ENCODE measurements around the gene VMP1.
"Not testable (repeated sequence)": the region's sequence is repeated elsewhere in the genome, so short reads cannot be mapped to it uniquely, and the experiment has no call there.

The VMP1 gene

DNA sequence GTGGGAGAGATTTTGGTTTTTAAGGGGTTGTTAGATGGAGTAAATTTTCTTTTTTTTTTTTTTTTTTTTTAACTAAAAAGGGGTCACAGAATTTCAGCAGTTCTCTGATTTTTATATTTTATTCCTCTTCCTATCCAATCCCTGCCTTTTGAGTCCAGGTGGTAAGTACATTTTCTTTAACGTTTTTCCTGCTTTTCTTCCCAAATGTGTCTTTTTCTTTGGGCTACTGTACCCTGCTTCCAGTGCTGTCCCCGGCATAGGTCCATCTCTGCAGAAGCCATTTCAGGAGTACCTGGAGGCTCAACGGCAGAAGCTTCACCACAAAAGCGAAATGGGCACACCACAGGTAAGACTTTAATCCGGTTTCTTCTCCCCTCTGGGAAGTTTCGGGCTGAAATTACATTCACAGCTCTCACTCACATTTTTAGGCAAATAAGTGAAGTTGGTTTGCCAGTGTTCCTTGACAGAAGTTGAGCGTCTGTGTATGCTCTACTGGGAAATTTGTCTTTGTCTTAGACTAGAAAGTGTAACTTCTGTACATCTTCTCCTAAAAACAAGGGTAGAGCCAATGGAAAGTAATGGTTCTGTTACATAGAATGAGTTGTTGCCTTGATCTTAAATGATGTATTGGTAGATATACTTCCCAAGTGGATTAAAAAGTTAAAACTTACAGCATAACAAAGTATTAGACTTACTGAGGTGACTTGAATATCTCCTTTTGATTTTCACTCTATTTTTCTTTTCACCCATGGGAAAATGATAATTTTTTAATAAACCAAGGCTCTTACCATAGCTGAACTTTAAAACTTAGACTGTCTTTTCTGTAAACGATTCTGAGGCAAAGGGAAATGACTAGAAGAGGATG is 130.8 kb downstream of the VMP1 start:
- DNase-seq (ENCODE audit: low read depth in 4 of 4, low spot score in 1 of 4): no peak

- no peak for DNase-seq (ENCODE audit: low read depth in 4 of 4, low spot score in 1 of 4)
Observed at GRCh38 chr17:59839651-59840328, 132.3 kb downstream of the VMP1 start.

- no peak for DNase-seq (ENCODE audit: low read depth in 4 of 4, low spot score in 1 of 4)
Observed at GRCh38 chr17:59840329-59841090, 133.1 kb downstream of the VMP1 start.

GRCh38 chr17:59841091-59841881 is 133.8 kb downstream of the VMP1 start:
- not testable (repeated sequence) for DNase-seq (ENCODE audit: low read depth in 4 of 4, low spot score in 1 of 4)

- not testable (repeated sequence) for DNase-seq (ENCODE audit: low read depth in 4 of 4, low spot score in 1 of 4)
Observed at GRCh38 chr17:59841882-59842263, 134.4 kb downstream of the VMP1 start.

DNA sequence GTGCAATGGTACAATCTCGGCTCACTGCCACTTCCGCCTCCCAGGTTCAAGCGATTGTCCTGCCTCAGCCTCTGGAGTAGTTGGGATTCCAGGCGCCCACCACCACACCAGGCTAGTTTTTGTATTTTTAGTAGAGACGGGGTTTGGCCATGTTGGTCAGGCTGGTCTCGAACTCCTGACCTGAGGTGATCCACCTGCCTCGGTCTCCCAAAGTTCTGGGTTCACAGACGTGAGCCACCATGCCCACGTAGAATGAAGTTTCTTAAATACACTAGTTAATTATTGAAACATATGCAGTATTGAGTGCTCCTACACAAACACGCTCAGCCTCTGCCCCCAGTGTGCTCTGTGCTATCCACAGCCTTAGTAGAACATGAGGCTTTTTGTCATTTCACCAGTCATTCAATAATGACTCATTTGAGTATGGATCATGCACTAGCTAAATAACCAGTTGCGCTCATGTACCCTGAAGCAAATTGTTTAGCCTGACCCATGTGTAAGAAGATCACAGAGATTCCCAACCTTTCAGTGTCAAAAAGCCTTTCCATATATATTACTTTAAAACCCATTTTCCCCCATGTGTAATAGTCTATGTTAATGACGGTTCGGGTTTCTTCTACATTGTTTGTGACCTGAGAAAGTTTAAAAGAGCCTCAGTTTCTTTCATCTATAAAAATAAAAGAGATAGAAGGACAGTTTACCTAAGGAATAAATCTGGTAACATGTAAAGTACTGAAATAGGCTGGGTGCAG is 135.6 kb downstream of the VMP1 start:
- peak in 2 of 4 experiments; percentile 48 to 72 for DNase-seq (ENCODE audit: low read depth in 4 of 4, low spot score in 1 of 4)

DNA sequence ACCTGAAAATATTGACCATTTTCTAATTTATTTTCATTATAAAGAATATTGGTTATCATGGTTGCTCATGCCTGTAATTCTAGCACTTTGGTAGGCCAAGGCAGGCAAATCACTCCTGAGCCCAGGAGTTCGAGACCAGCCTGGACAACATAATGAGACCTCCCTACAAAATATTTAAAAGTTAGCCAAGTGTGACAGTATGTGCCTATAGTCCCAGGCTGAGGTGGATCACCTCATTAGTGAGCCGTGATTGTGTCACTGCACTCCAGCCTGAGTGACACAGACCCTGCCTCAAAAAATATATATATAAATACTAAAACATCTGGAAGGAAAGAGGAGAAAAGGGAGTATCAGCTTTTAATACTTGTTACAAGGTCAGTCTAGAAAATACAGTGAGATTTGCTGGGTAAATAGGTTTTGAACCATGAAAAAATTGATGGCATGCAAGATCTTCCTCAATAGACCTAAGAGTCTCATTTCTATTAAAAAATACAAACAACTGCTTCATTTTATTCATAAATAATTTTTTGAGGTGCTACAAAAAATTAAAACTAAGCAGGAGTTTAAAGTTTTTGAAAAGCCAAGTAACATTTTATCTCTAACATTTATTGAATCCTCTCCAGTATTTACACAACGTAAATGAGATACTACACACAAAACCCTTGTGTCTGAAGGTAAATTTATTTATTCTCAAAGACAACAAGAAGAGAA is 137.6 kb downstream of the VMP1 start:
- no peak for DNase-seq (ENCODE audit: low read depth in 4 of 4, low spot score in 1 of 4)

GRCh38 chr17:59845595-59846393 is 138.3 kb downstream of the VMP1 start:
- DNase-seq (ENCODE audit: low read depth in 4 of 4, low spot score in 1 of 4): no peak

GRCh38 chr17:59846394-59847165 is 139.1 kb downstream of the VMP1 start:
- no peak for DNase-seq (ENCODE audit: low read depth in 4 of 4, low spot score in 1 of 4)

GRCh38 chr17:59848385-59848668 is 140.9 kb downstream of the VMP1 start:
- DNase-seq (ENCODE audit: low read depth in 4 of 4, low spot score in 1 of 4): no peak

GRCh38 chr17:59848778-59849177 is 141.3 kb downstream of the VMP1 start:
- DNase-seq (ENCODE audit: low read depth in 4 of 4, low spot score in 1 of 4): no peak

GRCh38 chr17:59850311-59850710 is 142.9 kb downstream of the VMP1 start:
- not testable (repeated sequence) for DNase-seq (ENCODE audit: low read depth in 4 of 4, low spot score in 1 of 4)

GRCh38 chr17:59851439-59852375 is 144.3 kb downstream of the VMP1 start:
- no peak for DNase-seq (ENCODE audit: low read depth in 4 of 4, low spot score in 1 of 4)

DNA sequence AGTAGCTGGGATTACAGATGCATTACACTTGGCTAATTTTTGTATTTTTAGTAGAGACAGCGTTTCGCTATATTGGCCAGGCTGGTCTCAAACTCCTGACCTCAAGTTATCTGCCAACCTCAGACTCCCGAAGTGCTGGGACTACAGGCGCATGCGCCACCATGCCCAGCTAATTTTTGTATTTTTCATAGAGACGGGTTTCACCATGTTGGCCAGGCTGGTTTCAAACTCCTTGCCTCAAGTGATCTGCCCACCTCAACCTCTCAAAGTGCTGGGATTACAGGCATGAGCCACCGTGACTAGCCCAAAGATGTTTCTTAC is 145.4 kb downstream of the VMP1 start:
- not testable (repeated sequence) for DNase-seq (ENCODE audit: low read depth in 4 of 4, low spot score in 1 of 4)

DNA sequence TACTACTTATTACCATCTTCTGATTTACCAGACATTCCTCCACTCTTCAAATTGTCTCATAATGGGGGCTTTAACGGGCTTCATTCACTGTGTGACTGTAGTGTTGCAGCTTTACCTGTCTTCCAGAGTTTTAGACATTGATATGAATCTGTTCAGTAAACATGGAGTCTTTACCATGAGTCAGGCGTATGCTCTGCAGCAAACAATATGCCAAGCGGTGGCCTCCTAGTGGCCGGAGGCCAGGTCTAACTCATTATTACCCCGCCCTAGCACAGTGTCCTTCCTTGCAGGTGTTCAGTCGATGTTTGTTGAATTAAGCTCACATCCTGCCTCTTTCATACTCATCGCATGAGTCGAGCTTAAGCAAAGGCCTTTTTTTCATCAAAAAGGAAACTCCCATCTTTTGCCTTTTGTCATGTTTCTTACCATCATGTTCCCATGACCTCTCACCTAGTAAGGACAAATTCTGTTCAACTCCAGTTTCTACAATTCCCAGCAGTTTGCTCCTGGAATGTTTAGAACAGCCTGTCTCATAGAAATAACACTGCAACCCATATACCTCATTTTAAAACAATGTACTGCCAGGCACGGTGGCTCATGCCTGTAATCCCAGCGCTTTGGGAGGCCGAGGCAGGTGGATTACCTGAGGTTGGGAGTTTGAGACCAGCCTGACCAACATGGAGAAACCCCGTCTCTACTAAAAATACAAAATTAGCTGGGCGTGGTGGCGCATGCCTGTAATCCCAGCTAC is 145.9 kb downstream of the VMP1 start:
- no peak for DNase-seq (ENCODE audit: low read depth in 4 of 4, low spot score in 1 of 4)

- not testable (repeated sequence) for DNase-seq (ENCODE audit: low read depth in 4 of 4, low spot score in 1 of 4)
Observed at GRCh38 chr17:59853919-59854729, 146.7 kb downstream of the VMP1 start.
